GM18505 (cell line): ENCODE data around the gene TENT4B.

Source experiments
- ATAC-seq: cut with Tn5 transposase; IDR thresholded peaks from one replicate; pipeline ENCODE4 v1.9.1; 2021; ENCODE audit not compliant: unreplicated experiment
- POLR2A ChIP-seq: IDR thresholded peaks from 4 replicates; pipeline ENCODE4 v1.6.1; 2011; ENCODE audit warnings: borderline replicate concordance; ENCODE audit not compliant: insufficient read depth, insufficient read length; ENCODE audit errors: extremely low read depth

Gene TENT4B

DNA sequence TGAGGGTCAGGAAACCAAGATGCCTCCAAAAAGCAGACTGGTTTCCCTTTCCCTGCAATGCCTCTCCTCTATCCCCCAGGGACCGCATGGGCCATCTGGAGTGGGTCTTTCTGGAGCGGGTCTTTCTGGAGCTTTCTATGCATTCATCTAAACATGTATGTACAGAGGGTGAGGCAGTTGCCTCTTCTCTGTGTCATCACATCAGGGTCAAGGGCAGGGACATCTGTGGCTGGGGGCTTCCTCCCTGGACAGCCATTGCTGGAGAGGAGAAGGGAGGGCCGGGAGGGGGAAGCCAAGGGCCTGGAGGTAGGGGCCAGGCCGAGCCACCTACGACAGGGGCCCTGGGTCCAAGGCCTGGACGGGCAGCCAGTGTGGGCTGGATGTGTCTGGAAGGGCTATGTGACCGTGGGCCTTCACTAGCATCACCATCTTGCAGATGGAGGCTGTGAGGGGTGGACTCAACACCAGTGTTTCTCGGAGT, 114.1 kb downstream of the TENT4B start:
- ATAC-seq = no peak
- TF ChIP-seq POLR2A = no peak

DNA sequence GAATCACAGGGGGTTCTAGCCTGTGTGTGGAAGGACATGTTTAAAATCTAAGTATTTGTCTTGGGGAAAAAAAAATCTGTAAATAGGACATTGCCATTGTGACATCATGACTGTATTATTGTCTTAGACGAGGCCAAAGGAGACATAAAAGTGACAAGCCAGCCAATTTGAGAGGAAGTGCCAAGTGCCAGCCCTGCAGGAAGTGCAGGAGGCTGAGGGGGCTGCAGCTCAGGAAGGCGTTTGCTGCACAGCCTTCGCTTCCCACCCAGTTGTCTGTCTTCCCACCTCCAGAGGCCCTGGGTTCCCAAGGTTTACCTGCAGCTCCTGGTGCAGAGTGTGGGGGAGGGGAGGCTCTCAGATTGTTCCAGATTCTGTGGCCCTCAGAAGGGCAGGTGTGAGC, 114.5 kb downstream of the TENT4B start:
- no peak for ATAC-seq
- TF ChIP-seq POLR2A = no peak

DNA sequence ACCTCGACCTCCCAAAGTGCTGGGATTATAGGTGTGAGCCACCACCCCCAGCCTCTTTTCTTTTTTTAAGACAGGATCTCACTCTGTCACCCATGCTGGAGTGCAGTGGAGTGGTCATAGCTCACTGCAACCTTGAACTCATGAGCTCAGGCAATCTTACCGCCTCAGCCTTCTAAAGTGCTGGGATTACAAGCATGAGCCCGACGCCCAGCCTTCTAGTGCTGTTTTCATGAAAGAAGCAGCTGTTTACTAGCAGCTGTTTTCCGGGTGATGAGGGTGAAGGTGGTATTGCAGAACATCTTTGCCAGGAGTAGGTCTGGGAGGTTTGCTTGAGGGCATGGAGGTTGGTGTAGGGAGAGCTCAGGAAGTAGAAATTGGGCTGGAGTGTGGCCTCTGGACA, 115.2 kb downstream of the TENT4B start:
- TF ChIP-seq POLR2A = no peak
- ATAC-seq = no peak

DNA sequence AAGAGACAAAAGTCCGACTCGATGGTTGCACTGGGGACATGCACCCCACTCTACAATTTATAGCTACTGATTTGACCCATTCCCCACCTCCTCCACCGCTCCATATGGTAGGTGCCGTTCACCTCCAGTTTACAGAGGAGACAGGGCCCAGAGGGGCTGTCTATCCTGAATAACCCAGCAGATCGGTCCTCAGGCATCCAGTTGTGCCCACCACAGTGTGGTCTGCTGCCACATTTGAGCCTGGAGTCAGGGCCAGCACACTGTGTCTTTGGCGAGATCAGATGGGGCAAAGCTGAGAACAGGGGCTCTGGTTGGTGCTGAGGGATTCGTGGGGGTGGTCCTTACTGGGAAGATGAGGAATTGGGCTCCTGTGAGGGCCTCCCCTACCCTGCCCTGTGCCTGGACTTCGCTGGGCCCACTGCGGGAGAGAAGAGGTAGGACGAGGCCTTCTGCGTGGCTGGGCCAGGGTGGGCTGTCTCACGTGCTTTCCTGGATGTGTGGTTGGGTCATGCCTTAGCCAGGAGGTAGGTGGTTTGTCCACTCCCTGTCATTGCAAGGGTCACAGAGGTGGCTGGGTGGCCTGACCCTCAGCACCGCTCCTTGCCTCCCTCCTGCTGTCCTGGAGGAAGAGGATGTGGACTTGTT, 116.1 kb downstream of the TENT4B start:
- TF ChIP-seq POLR2A = no peak
- no peak for ATAC-seq

DNA sequence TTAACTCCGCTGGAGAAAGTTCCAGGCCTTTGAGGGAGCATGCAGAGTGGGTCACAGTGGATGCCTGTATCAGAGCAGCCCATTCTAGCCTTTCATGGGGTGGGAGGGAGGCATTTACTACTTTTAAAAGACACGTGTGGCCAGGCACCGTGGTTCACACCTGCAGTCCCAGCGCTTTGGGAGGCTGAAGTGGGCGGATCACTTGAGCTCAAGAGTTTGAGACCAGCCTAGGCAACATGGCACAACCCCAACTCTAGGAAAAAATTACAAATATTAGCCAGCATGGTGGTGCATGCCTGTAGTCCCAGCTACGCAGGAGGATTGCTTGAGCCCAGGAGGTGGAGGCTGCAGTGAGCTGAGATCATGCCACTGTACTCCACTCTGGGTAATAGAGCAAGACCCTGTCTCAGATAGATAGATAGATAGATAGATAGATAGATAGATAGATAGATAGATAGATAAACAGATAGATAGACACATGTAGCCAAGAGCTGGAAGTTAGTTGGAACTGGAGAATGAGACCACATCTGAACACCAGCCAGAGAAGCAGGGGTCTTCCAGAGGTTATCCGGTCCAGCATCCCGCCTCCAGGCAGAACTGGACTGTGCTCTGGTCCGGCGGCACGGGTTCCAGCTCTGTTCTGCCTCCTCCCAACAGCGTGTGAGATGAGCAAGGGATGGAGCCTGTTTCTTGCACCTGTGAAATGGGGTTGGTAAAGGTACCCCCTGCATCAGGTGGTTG, 116.8 kb downstream of the TENT4B start:
- ATAC-seq = no peak
- TF ChIP-seq POLR2A = no peak

DNA sequence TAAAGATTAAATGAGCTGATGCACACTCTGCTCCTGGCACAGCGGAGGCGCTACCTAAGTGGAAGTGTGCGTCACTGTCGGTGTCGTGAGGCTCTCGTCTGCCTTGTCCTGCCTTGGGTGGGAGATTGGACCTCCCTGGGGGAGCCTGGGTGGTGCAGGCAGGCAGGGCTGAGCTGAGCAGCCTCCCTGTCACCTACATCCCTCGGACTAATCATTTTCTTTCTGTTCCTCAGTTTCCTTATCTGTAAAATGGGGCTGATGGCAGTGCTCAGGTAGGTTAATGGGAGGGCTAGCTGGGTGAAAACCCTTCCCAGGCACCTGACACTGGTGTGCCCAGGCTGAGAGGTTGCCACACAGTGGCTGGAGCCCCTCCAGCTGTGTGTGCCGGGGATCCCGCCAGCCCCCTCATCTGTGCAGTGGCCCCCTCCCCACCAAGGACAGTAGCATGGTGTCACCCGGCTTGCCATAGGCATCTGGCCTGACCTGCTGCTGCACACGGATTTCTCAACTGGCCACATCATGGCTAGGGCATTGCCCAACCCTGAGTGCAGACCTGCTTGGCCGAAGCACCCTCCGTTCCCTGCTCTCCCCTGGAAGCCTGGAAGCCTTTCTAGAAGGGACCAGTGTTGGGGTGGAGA, 117.5 kb downstream of the TENT4B start:
- no peak for ATAC-seq
- no peak for TF ChIP-seq POLR2A

DNA sequence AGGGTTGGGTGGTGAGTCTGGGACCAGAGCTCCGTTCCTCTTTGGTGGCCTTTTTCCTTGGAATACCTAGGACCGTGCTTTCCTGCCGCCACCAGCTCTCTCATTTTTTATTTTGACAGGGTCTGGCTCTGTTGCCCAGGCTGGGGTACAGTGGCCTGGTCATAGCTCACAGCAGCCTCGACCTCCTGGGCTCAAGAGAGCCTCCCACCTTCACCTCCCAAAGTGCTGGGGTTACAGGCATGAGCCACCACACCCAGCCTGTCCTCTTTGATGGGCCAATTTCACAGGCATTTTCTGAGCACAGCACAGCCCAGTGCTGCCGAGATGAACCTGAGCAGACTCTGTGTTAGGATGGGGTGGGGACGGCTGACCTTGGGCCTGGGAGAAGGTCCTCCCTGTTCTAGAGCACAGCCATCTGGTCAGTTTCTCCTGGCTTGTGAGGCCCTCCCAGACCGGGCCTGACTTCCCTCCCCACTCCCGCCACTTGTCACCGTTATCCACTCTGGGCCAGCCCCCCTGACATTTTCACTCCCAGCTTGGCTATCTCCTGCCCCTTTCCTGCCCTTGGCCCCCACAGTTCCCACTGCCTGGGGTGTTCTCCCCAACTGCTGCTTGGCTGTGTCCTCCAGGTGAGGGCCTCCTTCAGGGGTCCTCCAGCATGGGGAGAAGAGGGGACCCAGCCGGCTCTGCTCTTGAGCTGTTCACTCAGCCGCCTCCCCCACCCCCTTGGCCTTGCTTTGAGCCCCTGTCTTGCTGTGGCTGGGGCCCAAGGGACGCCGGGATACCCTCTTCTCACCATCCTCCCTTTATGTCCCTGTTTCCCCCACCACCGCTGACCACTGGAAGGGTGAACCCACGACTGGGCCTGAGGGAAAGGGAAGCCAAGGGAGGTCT, 118.3 kb downstream of the TENT4B start:
- ATAC-seq = no peak
- no peak for TF ChIP-seq POLR2A

DNA sequence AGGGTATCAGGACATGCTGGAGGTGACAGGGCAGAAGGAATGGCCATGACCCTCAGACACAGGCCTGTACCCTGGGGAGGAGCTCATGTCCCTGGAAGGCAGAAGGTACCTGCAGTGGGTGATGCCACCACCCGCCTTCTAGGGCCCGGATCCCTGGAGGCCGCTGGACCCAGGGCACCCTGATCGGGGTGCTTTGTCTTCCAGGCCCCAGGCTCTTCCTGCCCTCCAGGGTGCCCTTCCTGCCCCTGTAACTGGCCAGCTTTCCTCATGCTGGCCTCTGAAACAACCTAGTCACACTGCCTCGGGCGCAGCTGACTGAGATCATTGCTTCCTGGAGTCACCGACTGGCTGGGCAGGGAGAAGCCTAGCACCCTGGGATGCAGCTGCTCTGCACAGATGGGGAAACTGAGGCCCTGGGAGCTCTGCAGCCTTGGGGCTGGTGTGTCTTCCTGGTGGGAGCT, 119.0 kb downstream of the TENT4B start:
- no peak for ATAC-seq

DNA sequence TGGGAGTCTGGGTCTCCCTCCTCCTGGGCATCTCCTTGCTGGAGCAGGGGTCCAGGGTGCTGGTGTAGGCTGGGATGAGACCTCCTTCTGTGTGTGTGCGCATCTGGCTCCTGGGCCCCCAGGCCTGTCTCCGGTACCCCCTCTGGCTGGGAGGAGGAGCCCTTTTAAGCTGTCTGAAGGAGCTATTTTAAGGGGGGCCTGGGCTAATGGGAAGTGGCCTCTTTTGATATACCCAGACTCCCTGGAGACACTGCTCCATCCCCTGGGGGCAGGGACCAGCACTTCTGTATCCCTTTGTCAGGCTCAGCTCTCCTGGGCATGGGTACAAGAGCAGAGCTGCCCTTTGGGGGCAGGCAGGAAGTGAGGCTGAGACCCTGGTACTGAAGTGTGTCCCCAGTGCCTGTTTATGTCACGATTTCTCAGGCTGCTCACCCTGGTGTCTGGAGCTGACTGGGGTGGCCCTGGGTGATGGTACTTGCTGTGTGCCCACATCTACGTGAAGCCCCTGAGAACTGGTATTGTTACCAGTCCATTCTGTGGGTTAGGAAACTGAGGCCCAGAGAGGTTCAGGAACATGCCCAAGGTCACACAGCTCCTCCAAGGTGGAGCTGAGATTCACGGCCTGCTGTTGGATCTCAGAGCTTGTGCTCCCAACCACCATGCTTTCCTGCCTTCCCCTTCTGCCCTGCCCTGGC, 119.7 kb downstream of the TENT4B start:
- ATAC-seq = no peak
- no peak for TF ChIP-seq POLR2A

More for the DNA sequence above, 119.0 kb downstream of the TENT4B start:
- no peak for TF ChIP-seq POLR2A

DNA sequence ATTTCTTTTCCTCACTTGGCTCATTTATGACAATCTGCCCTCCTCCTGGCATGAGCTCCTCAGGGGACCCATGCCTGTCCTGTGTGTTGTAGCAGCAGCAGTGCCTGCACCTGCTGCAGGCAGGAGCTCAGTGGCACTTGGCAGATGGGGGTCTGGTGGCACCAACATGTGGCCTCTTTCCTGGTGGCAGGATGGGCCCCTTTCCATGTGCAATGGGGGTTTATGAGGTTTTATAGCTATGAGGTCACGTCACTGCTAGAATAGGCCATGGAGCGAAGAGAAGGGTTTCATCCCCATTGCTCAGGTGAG, 120.2 kb downstream of the TENT4B start:
- no peak for ATAC-seq
- TF ChIP-seq POLR2A = no peak

DNA sequence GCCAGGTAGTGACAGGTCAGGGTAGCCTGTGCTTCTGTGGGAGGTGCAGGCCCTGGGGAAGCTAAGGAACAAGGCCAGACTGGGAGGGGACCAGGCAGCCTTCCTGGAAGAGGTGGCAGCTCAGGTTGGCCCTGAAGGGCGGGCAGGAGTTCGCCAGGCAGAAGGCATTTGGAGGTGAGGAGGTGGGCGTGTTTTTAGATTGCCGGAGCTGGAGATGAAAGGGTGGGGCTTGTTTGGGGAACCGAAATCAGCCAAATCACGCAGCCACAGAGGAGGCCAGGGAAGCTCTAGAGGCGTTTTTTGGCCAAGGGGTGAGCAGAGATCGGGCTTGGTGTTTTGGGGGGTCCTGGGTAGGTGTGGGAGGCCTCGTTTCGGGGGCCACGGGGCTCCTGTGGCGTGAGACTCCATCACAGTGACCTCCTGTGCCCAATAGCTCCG, 120.8 kb downstream of the TENT4B start:
- peak; percentile 69 for ATAC-seq
- peak; percentile 85 for TF ChIP-seq POLR2A

DNA sequence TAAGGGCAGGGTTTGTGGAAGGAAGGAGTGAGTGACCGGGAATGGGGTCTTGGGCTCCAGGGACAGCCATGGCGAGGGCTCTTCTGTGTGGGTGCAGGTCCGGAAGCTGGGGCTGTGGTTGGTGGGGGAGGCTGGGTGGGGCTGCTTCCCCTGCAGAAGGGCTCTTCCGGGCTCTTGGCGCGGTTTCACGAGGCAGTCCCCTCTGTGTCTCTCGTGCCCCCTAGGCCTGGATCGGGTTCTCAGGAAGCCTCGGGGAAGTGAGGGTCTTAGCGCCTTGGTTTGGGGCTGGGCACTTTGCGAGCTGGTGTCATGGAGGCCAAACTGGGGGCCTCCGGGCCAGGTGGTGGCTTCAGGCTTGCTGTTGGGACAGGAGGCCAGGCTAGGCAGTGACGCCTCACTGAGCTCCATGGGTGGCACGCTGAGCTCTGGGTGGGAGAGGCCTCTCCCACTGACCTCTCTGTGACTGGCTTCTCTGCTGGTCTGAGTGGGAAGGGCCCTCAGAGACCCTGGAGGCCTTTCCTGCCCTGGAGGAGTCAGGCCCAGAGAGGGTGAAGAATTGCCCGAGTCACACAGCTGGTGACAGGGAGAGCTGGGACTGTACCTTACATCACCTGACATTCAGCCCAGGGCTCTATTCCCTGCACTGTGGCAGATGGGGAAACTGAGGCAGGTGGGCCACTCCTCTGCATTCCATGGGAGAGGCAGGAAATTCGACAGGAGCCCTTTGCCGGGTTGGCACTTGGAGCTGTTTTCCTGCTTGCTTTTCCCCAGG, 121.4 kb downstream of the TENT4B start:
- ATAC-seq = peak; percentile 37
- peak; percentile 73 for TF ChIP-seq POLR2A
